Effector CD8-positive, alpha-beta T cell (primary cell): Measurements from ENCODE around the gene PICK1.

ENCODE experiments used
- DNase-seq: peaks from one replicate; lab custom pipeline; 2025; lab: John Stamatoyannopoulos, UW

Gene PICK1

GRCh38 chr22:38088629-38089473 is 31.6 kb downstream of the PICK1 start:
- no peak for DNase-seq

GRCh38 chr22:38089474-38089851 is 32.3 kb downstream of the PICK1 start:
- DNase-seq, result no peak

DNA sequence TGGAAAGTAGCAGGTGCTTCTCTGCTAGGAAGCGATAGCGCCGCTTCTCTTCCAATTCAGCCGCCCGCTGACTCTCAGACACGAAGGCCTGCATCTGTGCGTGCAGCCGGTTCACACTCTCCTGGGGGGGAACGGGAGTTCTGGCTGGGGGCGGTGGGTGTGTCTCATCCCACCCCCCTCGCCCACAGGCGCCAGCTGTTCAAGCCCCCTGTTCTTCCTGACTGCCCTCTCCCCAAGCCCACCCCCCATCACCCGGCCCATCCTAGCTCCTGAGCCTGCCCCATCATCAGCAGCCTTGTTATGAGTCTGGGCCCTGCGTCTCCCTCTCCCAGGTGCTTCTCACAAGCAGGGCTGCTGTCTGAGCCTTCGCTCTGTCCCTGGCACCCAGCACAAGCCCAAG is 39.9 kb downstream of the PICK1 start:
- DNase-seq, result no peak

DNA sequence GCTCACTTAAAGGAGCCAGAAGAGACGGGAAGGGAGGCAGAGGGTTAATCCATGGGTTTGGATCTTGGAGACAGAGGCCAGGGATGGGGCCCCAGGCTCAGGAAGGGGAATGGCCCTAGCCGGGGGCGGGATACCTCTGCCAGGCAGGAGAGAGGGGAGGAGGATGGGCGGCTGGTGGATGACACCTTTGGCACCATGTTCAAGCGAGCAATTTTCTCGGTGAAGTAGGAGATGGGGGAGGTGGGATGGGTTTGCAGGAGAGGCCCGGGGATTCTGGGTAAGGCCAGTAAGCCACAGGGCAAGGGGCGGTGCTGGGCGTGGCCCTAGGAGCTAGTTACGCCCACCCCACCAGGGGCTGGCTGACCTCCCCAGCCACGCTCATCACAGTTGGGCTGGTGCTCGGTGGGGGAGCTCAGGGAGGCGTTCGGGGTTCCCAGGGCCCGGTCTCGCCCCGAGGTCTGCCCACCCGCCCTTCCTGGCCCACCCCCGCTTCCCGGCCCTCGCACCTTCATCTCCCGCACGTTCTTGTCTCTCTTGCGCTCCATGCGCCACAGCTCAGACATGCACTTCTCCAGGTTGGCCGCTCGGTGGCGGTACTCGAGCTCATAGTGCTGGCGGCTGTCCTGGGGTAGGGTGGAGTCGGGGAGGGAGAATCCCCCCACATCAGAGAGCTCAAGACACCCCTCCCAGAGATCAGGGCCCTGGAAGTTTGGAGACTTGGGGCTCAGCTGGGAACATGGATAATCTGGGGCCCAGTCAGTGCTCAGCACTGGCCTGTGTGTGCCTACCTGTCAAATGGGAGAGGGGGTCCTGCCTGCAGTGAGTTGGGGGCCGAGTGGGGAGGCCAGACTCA is 40.6 kb downstream of the PICK1 start:
- no peak for DNase-seq

- no peak for DNase-seq
Measured at GRCh38 chr22:38098410-38099249, 41.4 kb downstream of the PICK1 start.

- no peak for DNase-seq
Measured at GRCh38 chr22:38103641-38104040, 46.4 kb downstream of the PICK1 start.

GRCh38 chr22:38104084-38104483 is 46.9 kb downstream of the PICK1 start:
- DNase-seq, result no peak

GRCh38 chr22:38106814-38107578 is 49.8 kb downstream of the PICK1 start:
- DNase-seq, result no peak

DNA sequence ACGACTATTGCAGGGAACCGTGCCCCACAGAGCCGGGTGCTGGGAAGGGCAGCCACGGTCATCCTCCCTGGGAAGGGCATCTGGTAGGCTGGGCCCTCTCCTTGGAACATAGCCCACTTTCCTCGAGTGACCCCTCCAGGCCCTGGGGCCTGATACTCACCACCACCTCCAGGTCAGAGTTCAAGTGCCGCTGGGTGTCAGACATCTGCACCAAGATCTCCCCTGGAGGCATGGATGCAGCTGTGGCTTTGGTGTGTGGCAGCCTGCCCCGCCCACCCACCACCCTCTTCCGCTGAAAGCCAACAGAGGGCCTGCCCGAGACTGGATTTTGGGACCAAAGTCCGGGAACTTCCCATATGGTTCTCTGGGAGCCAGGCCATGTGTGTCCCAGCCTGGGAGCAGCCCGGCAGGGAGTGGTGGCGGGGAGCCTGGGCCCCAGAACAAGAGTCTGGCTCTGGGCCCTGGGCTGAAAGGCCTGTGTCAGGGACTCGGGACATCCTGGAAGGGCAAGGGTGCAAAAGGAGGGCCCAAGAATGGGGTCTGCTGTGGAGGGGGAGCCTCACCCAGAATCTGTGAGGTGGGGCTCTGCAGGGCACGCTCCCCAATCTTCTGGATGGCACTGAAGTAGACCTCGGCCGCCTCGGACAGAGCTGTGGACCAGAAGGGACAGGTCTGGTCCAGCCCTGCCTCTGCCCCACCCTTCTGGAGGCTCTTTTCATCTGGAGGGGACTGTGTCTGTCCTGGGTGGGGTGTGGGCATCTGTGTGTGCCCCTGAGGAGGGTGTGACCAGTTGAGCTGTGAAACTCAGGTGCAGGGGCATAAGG is 50.7 kb downstream of the PICK1 start:
- DNase-seq, result no peak

DNA sequence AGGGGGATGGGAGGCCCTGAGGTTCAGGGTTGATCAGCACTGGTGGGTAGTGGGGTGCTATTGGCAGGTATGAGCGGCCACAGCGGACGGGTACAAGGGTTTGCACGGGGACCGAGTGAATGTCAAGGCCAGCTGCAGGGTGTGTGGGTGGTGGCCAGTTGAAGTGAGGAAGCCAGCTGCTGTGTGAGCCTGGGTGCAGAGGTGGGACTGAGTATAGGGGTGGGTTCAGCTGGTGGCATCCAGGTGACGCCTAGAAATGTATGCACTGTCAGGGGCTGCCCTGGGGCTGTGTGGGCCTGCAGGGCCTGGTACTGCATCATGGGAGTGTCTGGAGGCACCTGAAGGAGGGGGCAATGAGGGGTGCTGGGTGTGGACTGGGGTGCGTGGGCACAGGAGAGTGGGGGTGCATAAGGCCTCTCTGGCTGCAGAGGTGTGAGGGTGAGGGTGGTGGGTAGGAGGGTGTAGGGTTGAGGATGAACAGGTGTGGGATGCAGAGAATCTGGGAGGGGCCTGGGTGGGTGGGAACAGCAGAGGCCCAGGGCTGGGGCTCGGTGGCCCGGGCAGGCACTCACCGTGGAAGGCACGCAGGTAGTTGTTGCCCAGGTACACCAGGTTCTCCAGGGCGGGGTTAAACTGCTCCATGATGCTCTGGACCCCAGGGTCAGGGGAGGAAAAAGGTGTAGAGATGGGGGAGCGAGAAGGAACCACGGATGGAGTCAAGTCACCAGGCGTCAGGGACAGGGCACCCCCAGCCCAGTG is 51.5 kb downstream of the PICK1 start:
- DNase-seq, result no peak

GRCh38 chr22:38109371-38110001 is 52.3 kb downstream of the PICK1 start:
- no peak for DNase-seq

- DNase-seq, result no peak
Measured at GRCh38 chr22:38110008-38110862, 53.0 kb downstream of the PICK1 start, which contains the start of gene BAIAP2L2. Gene BAIAP2L2, minus strand, starts transcription at chr22:38110684. Its CDS starts 159 bp downstream, at chr22:38110525.

GRCh38 chr22:38110863-38111852 is 54.0 kb downstream of the PICK1 start:
- no peak for DNase-seq

DNA sequence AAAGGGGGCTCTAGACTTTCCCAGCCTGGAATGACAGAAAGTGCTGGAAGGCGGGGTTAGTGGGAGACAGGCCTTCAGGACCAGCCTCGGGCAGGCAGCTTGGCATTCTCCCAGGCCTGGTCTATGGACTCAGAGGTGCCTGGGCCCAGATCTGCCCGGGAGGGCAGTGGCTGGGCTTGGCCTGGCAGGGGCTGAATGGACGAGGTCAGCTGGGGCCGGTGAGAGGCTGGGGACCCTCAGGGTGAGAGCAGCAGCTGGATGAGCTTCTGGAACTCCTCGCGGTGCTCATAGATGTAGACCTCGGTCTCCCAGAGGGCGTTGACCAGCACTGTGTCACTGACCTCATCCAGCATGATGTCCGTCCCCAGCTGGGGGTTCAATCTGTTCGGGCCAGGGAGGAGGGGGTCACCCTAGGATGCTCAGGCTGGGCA is 54.7 kb downstream of the PICK1 start:
- DNase-seq, result no peak

GRCh38 chr22:38112381-38112780 is 55.2 kb downstream of the PICK1 start:
- no peak for DNase-seq

- DNase-seq, result peak; percentile 52
Measured at GRCh38 chr22:38114484-38115398, 57.5 kb downstream of the PICK1 start.
